ENCODE measurements around the gene INSYN1.

- no peak for TF ChIP-seq POLR2A (IDR thresholded peaks at IDR 0.05; ENCODE audit: low read length)
- no peak for TF ChIP-seq GATA1 (IDR thresholded peaks at IDR 0.05; ENCODE audit: low read depth, low read length)
Observed at GRCh38 chr15:73740152-73741048, 12.8 kb downstream of the INSYN1 start.
